B cell (primary cell): ENCODE data around the gene SGSH. TPM values are rescaled to one million over a fixed set of nuclear protein-coding genes. Genes with fewer than 3 reads are reported as not detected.

Experiments used
- ATAC-seq: fragments of 200-7000 bp; cut with Tn5 transposase; one replicate; pipeline ENCODE4 v1.10.0; 2021; ENCODE audit warnings: low read depth, mild to moderate bottlenecking, moderate number of reproducible peaks, moderate library complexity
- CTCF ChIA-PET: fragments of 350-600 bp; sonication (Branson Sonifier 250); formaldehyde crosslinking; loops from one replicate; lab custom pipeline; 2021; ENCODE audit warnings: antibody characterized with exemption, inconsistent platforms; lab: Charles Lee
- POLR2A ChIA-PET: fragments of 350-600 bp; sonication (Branson Sonifier 250); formaldehyde crosslinking; loops from one replicate; lab custom pipeline; 2021; ENCODE audit warnings: antibody characterized with exemption; lab: Charles Lee
- DNase-seq: peaks from one replicate; pipeline ENCODE4 v3.0.0; 2013
- H2AFZ ChIP-seq: 2 replicates; pipeline ENCODE4 v1.6.1; 2012; ENCODE audit warnings: mild to moderate bottlenecking, low read depth, low read length; ENCODE audit not compliant: insufficient read depth, poor library complexity, severe bottlenecking
- H3K27ac ChIP-seq, 2 donors: 1 replicate in 1 of 2; 2 replicates in 1 of 2; pipeline ENCODE4 v1.5.1; 2012 to 2013; ENCODE audit warnings: low read length in 2 of 2, mild to moderate bottlenecking in 2 of 2, moderate library complexity in 1 of 2
- H3K27me3 ChIP-seq, 4 experiments: fragments of 200-600 bp in 1 of 4; sonication (generic) in 1 of 4; replicated peaks in 1 of 4; 1 replicate in 2 of 4; 2 replicates in 2 of 4; pipeline versions ENCODE4 v1.6.1 to v1.7.0; 2013 to 2016; ENCODE audit warnings: low read length in 3 of 4, mild to moderate bottlenecking in 2 of 4, mixed read lengths in 1 of 4, moderate library complexity in 1 of 4; ENCODE audit not compliant: insufficient read depth in 4 of 4, control insufficient read depth in 3 of 4; ENCODE audit errors: control extremely low read depth in 1 of 4
- H3K36me3 ChIP-seq, 2 experiments: replicated peaks in 1 of 2; 1 replicate in 1 of 2; 2 replicates in 1 of 2; pipeline versions ENCODE4 v1.6.1 to v1.7.1; 2013; ENCODE audit warnings: low read length in 1 of 2; ENCODE audit not compliant: insufficient read depth in 2 of 2, control insufficient read depth in 1 of 2; ENCODE audit errors: control extremely low read depth in 1 of 2, extremely low read depth in 1 of 2
- H3K4me1 ChIP-seq, 2 donors: fragments of 200-600 bp in 1 of 2; sonication (generic) in 1 of 2; 1 replicate in 1 of 2; 2 replicates in 1 of 2; pipeline versions ENCODE4 v1.5.1 to v1.6.1; 2013 to 2017; ENCODE audit warnings: low read length in 2 of 2; ENCODE audit not compliant: control insufficient read depth in 2 of 2, insufficient read depth in 2 of 2
- H3K4me2 ChIP-seq: replicated peaks from 2 replicates; pipeline ENCODE3; 2012; ENCODE audit warnings: mild to moderate bottlenecking, low read depth, low read length; ENCODE audit not compliant: poor library complexity, severe bottlenecking
- H3K4me3 ChIP-seq, 5 experiments: fragments of 200-600 bp in 1 of 5; sonication (generic) in 1 of 5; 1 replicate in 3 of 5; 2 replicates in 2 of 5; pipeline versions ENCODE4 v1.5.1 to v1.7.0; 2011 to 2016; ENCODE audit warnings: low read length in 4 of 5, mild to moderate bottlenecking in 4 of 5, low read depth in 2 of 5, control low read depth in 1 of 5, moderate library complexity in 1 of 5; ENCODE audit not compliant: insufficient read depth in 1 of 5; ENCODE audit errors: control extremely low read depth in 1 of 5, extremely low read depth in 1 of 5
- H3K79me2 ChIP-seq: fragments of 200-600 bp; sonication (generic); one replicate; pipeline ENCODE4 v1.6.0; 2016; ENCODE audit warnings: low read length; ENCODE audit not compliant: control insufficient read depth, insufficient read depth
- H3K9ac ChIP-seq: fragments of 200-600 bp; sonication (generic); 2 replicates; pipeline ENCODE4 v1.6.1; 2017; ENCODE audit warnings: mild to moderate bottlenecking, low read length, moderate library complexity
- H3K9me3 ChIP-seq, 3 donors: one replicate each; pipeline versions ENCODE4 v1.6.1 to v1.7.1; 2013; ENCODE audit warnings: low read length in 2 of 3; ENCODE audit not compliant: control insufficient read depth in 2 of 3, insufficient read depth in 1 of 3; ENCODE audit errors: control extremely low read depth in 1 of 3
- H4K20me1 ChIP-seq: 2 replicates; pipeline ENCODE4 v1.6.0; 2012; ENCODE audit warnings: mild to moderate bottlenecking, low read length; ENCODE audit not compliant: insufficient read depth, control insufficient read depth, poor library complexity, severe bottlenecking
- H3K27ac Mint-ChIP-seq: one replicate; pipeline ENCODE4 v1.8.0; 2021; ENCODE audit warnings: mixed read lengths
- H3K27me3 Mint-ChIP-seq: one replicate; pipeline ENCODE4 v1.8.0; 2021; ENCODE audit warnings: mixed read lengths
- H3K4me1 Mint-ChIP-seq: one replicate; pipeline ENCODE4 v1.8.0; 2021; ENCODE audit warnings: mixed read lengths
- H3K4me3 Mint-ChIP-seq: one replicate; pipeline ENCODE4 v1.8.0; 2021; ENCODE audit warnings: mixed read lengths
- H3K9me3 Mint-ChIP-seq: one replicate; pipeline ENCODE4 v1.8.0; 2022; ENCODE audit warnings: mixed read lengths; ENCODE audit not compliant: insufficient read depth
- CTCF ChIP-seq: fragments of 200-600 bp; IDR thresholded peaks from one replicate; pipeline ENCODE4 v1.8.0; 2022; ENCODE audit warnings: antibody characterized with exemption, mild to moderate bottlenecking
- EZH2 ChIP-seq: IDR thresholded peaks from 2 replicates; pipeline ENCODE4 v1.6.1; 2012; ENCODE audit warnings: borderline replicate concordance, low read depth, mild to moderate bottlenecking, moderate library complexity, low read length; ENCODE audit not compliant: insufficient read depth, poor library complexity, severe bottlenecking
- WGBS: methylation state at CpG from one replicate; pipeline ENCODE4 v1.1.5; 2013; ENCODE audit warnings: missing lambda C conversion rate; ENCODE audit not compliant: insufficient coverage; 5-methylcytosine and 5-hydroxymethylcytosine counted together
- intact Hi-C: fragments of 100-400 bp; cut with micrococcal nuclease; formaldehyde crosslinking; loops from one replicate; pipeline ENCODE4 v1.10.0; 2022
- polyA plus RNA-seq: library from polyadenylated mRNA; depleted of rRNA; stranded (reverse); fragments of >200 nt; gene quantifications from 2 replicates; pipeline ENCODE4 v1.2.3, GENCODE V29; 2012
- total RNA-seq, 2 donors: library from RNA; stranded (reverse); fragments of 120-200 nt in 1 of 2; gene quantifications; 1 replicate in 1 of 2; 2 replicates in 1 of 2; pipeline versions ENCODE4 v1.2.3 to v1.2.4, GENCODE V29; 2013 to 2022

SGSH gene
- total and polyA plus RNA-seq, 2 donors (not counting 1 experiment from before 2014, with no cell fraction given), result 44.5 to 83.7 TPM

GRCh38 chr17:80212962-80213642, 7.0 kb downstream of the SGSH start:
- Mint-ChIP-seq H3K27me3 (no peaks in the 10 kb centered on the region), H3K4me1 (peaks cover 9% of the 10 kb centered on the region), H3K9me3 (no peaks in the 10 kb centered on the region), H3K27ac (no peak overlapping the region), H3K4me3 (no peak overlapping the region)
- ATAC-seq (no peak), DNase-seq (peak; percentile 43)
- 15% methylated on average over 13 of the region's 19 CpGs for WGBS
- peaks cover 0 to 2% (median 0%) of the 10 kb centered on the region in 3 donors for H3K9me3 ChIP-seq
- H2AFZ ChIP-seq, result no peak overlapping the region
- peaks cover 17% of the 10 kb centered on the region for H4K20me1 ChIP-seq
- peaks cover 0 to 47% of the 10 kb centered on the region in 2 experiments for H3K36me3 ChIP-seq
- H3K4me2 ChIP-seq, result no peak overlapping the region
- H3K27ac ChIP-seq, result no peak overlapping the region
- intact Hi-C loops, result no loop called here
- no peak for TF ChIP-seq EZH2
- CTCF ChIA-PET, result no interaction called here
- H3K27me3 ChIP-seq, result no peaks in the 10 kb centered on the region
- no peak overlapping the region for H3K9ac ChIP-seq
- H3K4me1 ChIP-seq, result peaks cover 5 to 13% of the 10 kb centered on the region in 2 donors
- POLR2A ChIA-PET, result interaction anchor here (0.7 kb wide), 1 partner anchor 578 kb away, joined by 4 read pairs; no protein-coding TSS in a partner anchor
- no peak overlapping the region for H3K4me3 ChIP-seq
- peaks cover 13% of the 10 kb centered on the region for H3K79me2 ChIP-seq

GRCh38 chr17:80212511-80212910, 7.6 kb downstream of the SGSH start:
- no peak overlapping the region for H3K4me2 ChIP-seq
- H3K27me3 Mint-ChIP-seq, result no peaks in the 10 kb centered on the region
- intact Hi-C loops, result no loop called here
- ATAC-seq (no peak), DNase-seq (no peak)
- no peak overlapping the region for H2AFZ ChIP-seq
- H3K4me1 ChIP-seq, result peaks cover 5 to 8% of the 10 kb centered on the region in 2 donors
- H3K36me3 ChIP-seq, result peaks cover 0 to 47% of the 10 kb centered on the region in 2 experiments
- no peak overlapping the region for H3K27ac Mint-ChIP-seq
- H3K4me1 Mint-ChIP-seq, result peaks cover 5% of the 10 kb centered on the region
- no peak for TF ChIP-seq EZH2
- TF ChIP-seq CTCF, result no peak
- H4K20me1 ChIP-seq, result peaks cover 11% of the 10 kb centered on the region
- CTCF ChIA-PET, result interaction anchor here (2.0 kb wide), 1 partner anchor 17 kb away, joined by 6 read pairs; no protein-coding TSS in a partner anchor
- WGBS, result 97% methylated on average over 12 of the region's 12 CpGs
- no peak overlapping the region for H3K27ac ChIP-seq
- H3K9me3 ChIP-seq, result peaks cover 0 to 2% (median 0%) of the 10 kb centered on the region in 3 donors
- no peak overlapping the region for H3K9ac ChIP-seq
- no peak overlapping the region for H3K4me3 Mint-ChIP-seq
- H3K4me3 ChIP-seq, result no peak overlapping the region
- H3K79me2 ChIP-seq, result peaks cover 7% of the 10 kb centered on the region
- no peaks in the 10 kb centered on the region for H3K9me3 Mint-ChIP-seq
- no peaks in the 10 kb centered on the region for H3K27me3 ChIP-seq
- POLR2A ChIA-PET, result interaction anchor here (0.7 kb wide), 1 partner anchor 579 kb away, joined by 4 read pairs; no protein-coding TSS in a partner anchor
